Lower lobe of right lung (tissue), 2 donors: Measurements from ENCODE around the gene CLASP2. TPM values are rescaled to one million over a fixed set of nuclear protein-coding genes. Genes with fewer than 3 reads are reported as not detected.
"Not testable (repeated sequence)": the region's sequence is repeated elsewhere in the genome, so short reads cannot be mapped to it uniquely, and the experiment has no call there.

ENCODE experiments used
- ATAC-seq, 2 donors: fragments of 200-7000 bp; cut with Tn5 transposase; one replicate each; pipeline ENCODE4 v1.9.1; 2020 to 2022; ENCODE audit warnings: mild to moderate bottlenecking in 2 of 2, moderate library complexity in 2 of 2
- DNase-seq: peaks from one replicate; pipeline ENCODE4 v3.0.0-alpha.2; 2020
- H3K27ac ChIP-seq: fragments of 200-600 bp; one replicate; pipeline ENCODE4 v1.8.0; 2022
- H3K27me3 ChIP-seq: fragments of 200-600 bp; one replicate; pipeline ENCODE4 v1.8.0; 2022; ENCODE audit warnings: low read depth
- H3K36me3 ChIP-seq: fragments of 200-600 bp; one replicate; pipeline ENCODE4 v1.8.0; 2022; ENCODE audit warnings: mild to moderate bottlenecking
- H3K4me1 ChIP-seq: fragments of 200-600 bp; one replicate; pipeline ENCODE4 v1.8.0; 2022
- H3K4me3 ChIP-seq: fragments of 200-600 bp; one replicate; pipeline ENCODE4 v1.8.0; 2022; ENCODE audit warnings: mild to moderate bottlenecking
- H3K9me3 ChIP-seq: fragments of 200-600 bp; one replicate; pipeline ENCODE4 v1.8.0; 2022
- CTCF ChIP-seq: fragments of 200-600 bp; IDR thresholded peaks from one replicate; pipeline ENCODE4 v1.8.0; 2022; ENCODE audit warnings: antibody characterized with exemption, mild to moderate bottlenecking
- intact Hi-C: fragments of 100-400 bp; cut with DNase I; formaldehyde crosslinking; loops from one replicate; pipeline ENCODE4 v1.11.0; 2022
- total RNA-seq: library from RNA; stranded (reverse); fragmentation: NEBNext Ultra II Directional; extraction: Animal tissue kit (Norgen Biotek cat#: 25700); gene quantifications from one replicate; pipeline ENCODE4 v1.2.1, GENCODE V29; 2021
- donor health status: DM: no; HTN: yes; CAD: no; lungs with severe emphysema.

CLASP2 gene
- total RNA-seq, 1 donor from 2014 or later = 64.3 TPM

GRCh38 chr3:33473813-33474212 lies 244.2 kb downstream of the CLASP2 start:
- intact Hi-C loops = no loop called here

GRCh38 chr3:33467786-33468185 lies 250.3 kb downstream of the CLASP2 start:
- no peak for TF ChIP-seq CTCF
- intact Hi-C loops = no loop called here

More at GRCh38 chr3:33473813-33474212, 244.2 kb downstream of the CLASP2 start:
- Histone ChIP-seq H3K4me3 (no peak overlapping the region), H3K4me1 (no peaks in the 10 kb centered on the region), H3K27ac (no peak overlapping the region), H3K27me3 (no peaks in the 10 kb centered on the region), H3K36me3 (no peaks in the 10 kb centered on the region), H3K9me3 (no peaks in the 10 kb centered on the region)
- ATAC-seq (no peak), DNase-seq (no peak)
- TF ChIP-seq CTCF = no peak

GRCh38 chr3:33461097-33461496 lies 257.0 kb downstream of the CLASP2 start:
- H3K9me3 ChIP-seq = peaks cover 21% of the 10 kb centered on the region
- H3K4me1 ChIP-seq = no peaks in the 10 kb centered on the region
- H3K27me3 ChIP-seq = no peaks in the 10 kb centered on the region
- ATAC-seq = no peak
- no peak overlapping the region for H3K4me3 ChIP-seq
- intact Hi-C loops = no loop called here
- no peaks in the 10 kb centered on the region for H3K36me3 ChIP-seq
- no peak for TF ChIP-seq CTCF
- H3K27ac ChIP-seq = no peak overlapping the region
- no peak for DNase-seq

More at GRCh38 chr3:33467786-33468185, 250.3 kb downstream of the CLASP2 start:
- Histone ChIP-seq H3K36me3 (no peaks in the 10 kb centered on the region), H3K4me3 (no peak overlapping the region), H3K27me3 (no peaks in the 10 kb centered on the region), H3K4me1 (no peaks in the 10 kb centered on the region), H3K9me3 (no peaks in the 10 kb centered on the region), H3K27ac (no peak overlapping the region)
- ATAC-seq (no peak), DNase-seq (no peak)

GRCh38 chr3:33459577-33459976 lies 258.5 kb downstream of the CLASP2 start:
- ATAC-seq, DNase-seq, H3K4me1 ChIP-seq, H3K36me3 ChIP-seq, H3K4me3 ChIP-seq, H3K27me3 ChIP-seq, intact Hi-C loops, H3K27ac ChIP-seq: not testable (repeated sequence)
- peaks cover 21% of the 10 kb centered on the region for H3K9me3 ChIP-seq

GRCh38 chr3:33458446-33458845 lies 259.6 kb downstream of the CLASP2 start:
- intact Hi-C loops = no loop called here
- Histone ChIP-seq H3K27ac (no peak overlapping the region), H3K36me3 (no peaks in the 10 kb centered on the region), H3K4me1 (no peaks in the 10 kb centered on the region), H3K4me3 (no peak overlapping the region), H3K9me3 (peaks cover 21% of the 10 kb centered on the region), H3K27me3 (no peaks in the 10 kb centered on the region)
- ATAC-seq = no peak
- no peak for TF ChIP-seq CTCF
- no peak for DNase-seq

- no peaks in the 10 kb centered on the region for H3K4me1 ChIP-seq
- no peak for ATAC-seq
- no peaks in the 10 kb centered on the region for H3K27me3 ChIP-seq
- peaks cover 21% of the 10 kb centered on the region for H3K9me3 ChIP-seq
- H3K27ac ChIP-seq = no peak overlapping the region
- no peaks in the 10 kb centered on the region for H3K36me3 ChIP-seq
- intact Hi-C loops = no loop called here
- DNase-seq = no peak
- TF ChIP-seq CTCF = no peak
- no peak overlapping the region for H3K4me3 ChIP-seq
Measured at GRCh38 chr3:33456756-33457155, 261.3 kb downstream of the CLASP2 start.
